ENCODE measurements around the gene DLGAP1.
A peak's percentile ranks its signal among the peaks of the same experiment; 100 is the strongest.
"Not testable (repeated sequence)": the region's sequence is repeated elsewhere in the genome, so short reads cannot be mapped to it uniquely, and the experiment has no call there.

DLGAP1 gene

GRCh38 chr18:3583873-3584247 lies 871.2 kb downstream of the DLGAP1 start:
- no peak for DNase-seq (ENCODE audit: low spot score)

GRCh38 chr18:3583106-3583872 lies 871.8 kb downstream of the DLGAP1 start:
- DNase-seq (ENCODE audit: low spot score), result peak; percentile 17

GRCh38 chr18:3581890-3582289 lies 873.2 kb downstream of the DLGAP1 start:
- no peak for DNase-seq (ENCODE audit: low spot score)

GRCh38 chr18:3580523-3581025 lies 874.5 kb downstream of the DLGAP1 start:
- not testable (repeated sequence) for DNase-seq (ENCODE audit: low spot score)

- peak; percentile 62 for DNase-seq (ENCODE audit: low spot score)
These were observed 875.4 kb downstream of the DLGAP1 start for GRCh38 chr18:3579701-3580100.

GRCh38 chr18:3578621-3579020 lies 876.5 kb downstream of the DLGAP1 start:
- no peak for DNase-seq (ENCODE audit: low spot score)

GRCh38 chr18:3577281-3577855 lies 877.7 kb downstream of the DLGAP1 start:
- no peak for DNase-seq (ENCODE audit: low spot score)

- DNase-seq (ENCODE audit: low spot score), result no peak
These were observed 882.3 kb downstream of the DLGAP1 start for GRCh38 chr18:3572761-3573160.

GRCh38 chr18:3566851-3567250 lies 888.3 kb downstream of the DLGAP1 start:
- no peak for DNase-seq (ENCODE audit: low spot score)

GRCh38 chr18:3560755-3561154 lies 894.4 kb downstream of the DLGAP1 start:
- no peak for DNase-seq (ENCODE audit: low spot score)

GRCh38 chr18:3554811-3555427 lies 900.2 kb downstream of the DLGAP1 start:
- no peak for DNase-seq (ENCODE audit: low spot score)

- no peak for DNase-seq (ENCODE audit: low spot score)
These were observed 901.0 kb downstream of the DLGAP1 start for GRCh38 chr18:3554091-3554601.

- no peak for DNase-seq (ENCODE audit: low spot score)
These were observed 902.8 kb downstream of the DLGAP1 start for GRCh38 chr18:3552305-3552704.

GRCh38 chr18:3547891-3548615 lies 907.1 kb downstream of the DLGAP1 start:
- DNase-seq (ENCODE audit: low spot score), result peak; percentile 40

GRCh38 chr18:3546106-3546505 lies 909.0 kb downstream of the DLGAP1 start:
- DNase-seq (ENCODE audit: low spot score), result no peak

GRCh38 chr18:3544537-3544936 lies 910.6 kb downstream of the DLGAP1 start:
- DNase-seq (ENCODE audit: low spot score), result no peak

GRCh38 chr18:3541549-3542386 lies 913.3 kb downstream of the DLGAP1 start:
- DNase-seq (ENCODE audit: low spot score), result no peak

- no peak for DNase-seq (ENCODE audit: low spot score)
These were observed 914.1 kb downstream of the DLGAP1 start for GRCh38 chr18:3540805-3541548.

GRCh38 chr18:3538954-3539617 lies 916.0 kb downstream of the DLGAP1 start:
- no peak for DNase-seq (ENCODE audit: low spot score)

GRCh38 chr18:3538456-3538855 lies 916.7 kb downstream of the DLGAP1 start:
- peak; percentile 62 for DNase-seq (ENCODE audit: low spot score)
